AG04449 (cell line): ENCODE measurements around the gene OLFML2A.

Experiments used
- CTCF ChIA-PET: fragments of 350-600 bp; formaldehyde crosslinking; extraction: SDS; loops from one replicate; lab custom pipeline; 2021; ENCODE audit warnings: antibody characterized with exemption; lab: Yijun Ruan, JAX
- POLR2A ChIA-PET: fragments of 400-600, 350-600 bp; formaldehyde crosslinking; extraction: SDS; loops from one replicate; lab custom pipeline; 2020; ENCODE audit warnings: antibody characterized with exemption, inconsistent platforms; lab: Yijun Ruan, JAX
- DNase-seq: peaks from one replicate; pipeline ENCODE4 v3.0.0-alpha.2; 2010; ENCODE audit warnings: low read depth, low spot score
- H3K4me3 ChIP-seq: 2 replicates; pipeline ENCODE4 v1.5.1; 2011; ENCODE audit warnings: low read depth, mild to moderate bottlenecking, control low read depth, low read length
- CTCF ChIP-seq: IDR thresholded peaks from one replicate; pipeline ENCODE4 v1.5.1; 2011; ENCODE audit warnings: mild to moderate bottlenecking, moderate library complexity, low read length, control low read depth, inconsistent platforms; ENCODE audit not compliant: insufficient read depth; ENCODE audit errors: missing control alignments

OLFML2A gene

GRCh38 chr9:124860582-124861341 is 83.8 kb downstream of the OLFML2A start:
- no peak for DNase-seq
- H3K4me3 ChIP-seq, result peak overlapping the region; percentile 80
- TF ChIP-seq CTCF, result no peak
- CTCF ChIA-PET, result interaction anchor here (0.6 to 42.1 kb wide), 14 partner anchors 8 to 514 kb away, joined by 3 to 2098 read pairs (median 4); partner anchors contain the start of genes NR6A1, OLFML2A and WDR38
- POLR2A ChIA-PET, result interaction anchor here (0.6 to 1.8 kb wide), 11 partner anchors 9 to 371 kb away, joined by 3 to 7 read pairs (median 4); partner anchors contain the start of gene NR6A1

- ChIA-PET POLR2A (interaction anchor here (0.6 to 1.8 kb wide), 16 partner anchors 8 to 370 kb away, joined by 3 to 7 read pairs (median 4); partner anchors contain the start of genes NR6A1 and WDR38), CTCF (interaction anchor here (0.6 to 42.1 kb wide), 14 partner anchors 9 to 514 kb away, joined by 3 to 2098 read pairs (median 4); partner anchors contain the start of genes NR6A1, OLFML2A and WDR38)
- H3K4me3 ChIP-seq, result peak within 1 kb of the TSS; percentile 80
- TF ChIP-seq CTCF, result no peak
- DNase-seq, result no peak
These were observed 84.7 kb downstream of the OLFML2A start, which contains the start of the genes ARPC5L and RPL35 for GRCh38 chr9:124861342-124862229. TSS of gene ARPC5L (plus strand) at chr9:124862130. CDS start at chr9:124869291, 7,161 bp downstream. TSS of gene RPL35 (minus strand) at chr9:124861957. CDS start at chr9:124861912, 45 bp downstream.

GRCh38 chr9:124863371-124863871 is 86.5 kb downstream of the OLFML2A start:
- no peak overlapping the region for H3K4me3 ChIP-seq
- no peak for TF ChIP-seq CTCF
- DNase-seq, result no peak
- CTCF ChIA-PET, result interaction anchor here (1.7 to 42.1 kb wide), 3 partner anchors 11 to 87 kb away, joined by 3 to 2098 read pairs (median 38); partner anchors contain the start of genes NR6A1, OLFML2A and WDR38
- POLR2A ChIA-PET, result interaction anchor here (1.1 kb wide), 1 partner anchor 13 kb away, joined by 4 read pairs; no protein-coding TSS in a partner anchor
